NCI-H82 treated with DMSO at 0.1 percent for 48 hours (cell line): ENCODE data around the gene FBXL7.

Experiments
- DNase-seq: peaks from one replicate; lab custom pipeline; 2025; ENCODE audit not compliant: unreplicated experiment; lab: John Stamatoyannopoulos, UW

Gene FBXL7

GRCh38 chr5:15499528-15500324 is at the start of gene FBXL7:
Gene FBXL7, plus strand, starts transcription at chr5:15500180.
- DNase-seq = peak; percentile 6

GRCh38 chr5:15450473-15450872 is 49.5 kb upstream of the FBXL7 start:
- DNase-seq = no peak

- DNase-seq = no peak
These were observed 49.0 kb upstream of the FBXL7 start for GRCh38 chr5:15450949-15451348.

GRCh38 chr5:15452030-15452429 is 48.0 kb upstream of the FBXL7 start:
- DNase-seq = no peak

GRCh38 chr5:15452781-15453180 is 47.2 kb upstream of the FBXL7 start:
- no peak for DNase-seq

GRCh38 chr5:15459200-15459599 is 40.8 kb upstream of the FBXL7 start:
- no peak for DNase-seq

GRCh38 chr5:15463231-15463980 is 36.6 kb upstream of the FBXL7 start:
- DNase-seq = no peak

GRCh38 chr5:15472116-15472515 is 27.9 kb upstream of the FBXL7 start:
- no peak for DNase-seq

- DNase-seq = no peak
These were observed 25.7 kb upstream of the FBXL7 start for GRCh38 chr5:15474143-15474719.

GRCh38 chr5:15475367-15475766 is 24.6 kb upstream of the FBXL7 start:
- no peak for DNase-seq

- no peak for DNase-seq
These were observed 23.0 kb upstream of the FBXL7 start for GRCh38 chr5:15476977-15477376.

GRCh38 chr5:15480436-15480835 is 19.5 kb upstream of the FBXL7 start:
- no peak for DNase-seq

GRCh38 chr5:15483351-15484097 is 16.5 kb upstream of the FBXL7 start:
- no peak for DNase-seq

- DNase-seq = no peak
These were observed 12.8 kb upstream of the FBXL7 start for GRCh38 chr5:15487228-15487627.

GRCh38 chr5:15489571-15490235 is 10.3 kb upstream of the FBXL7 start:
- DNase-seq = no peak

GRCh38 chr5:15492545-15492944 is 7.4 kb upstream of the FBXL7 start:
- DNase-seq = no peak

- no peak for DNase-seq
These were observed 6.5 kb upstream of the FBXL7 start for GRCh38 chr5:15493501-15493900.

- DNase-seq = no peak
These were observed 5.0 kb upstream of the FBXL7 start for GRCh38 chr5:15495026-15495425.

GRCh38 chr5:15496886-15497285 is 3.1 kb upstream of the FBXL7 start:
- DNase-seq = no peak

- DNase-seq = no peak
These were observed 483 bp downstream of the FBXL7 start for GRCh38 chr5:15500325-15501001.
